Lower leg skin (tissue), 4 donors: ENCODE measurements around the gene ACHE. TPM values are rescaled to one million over a fixed set of nuclear protein-coding genes. Genes with fewer than 3 reads are reported as not detected.
"Not testable (repeated sequence)": the region's sequence is repeated elsewhere in the genome, so short reads cannot be mapped to it uniquely, and the experiment has no call there.

Experiments
- DNase-seq, 2 donors: peaks; one replicate each; pipeline ENCODE4 v3.0.0-alpha.2; 2019; ENCODE audit warnings: low spot score in 2 of 2
- H3K4me3 ChIP-seq: fragments of 200-600 bp; sonication (generic); 2 replicates; pipeline ENCODE4 v1.5.1; 2017; ENCODE audit warnings: mild to moderate bottlenecking, low read depth; ENCODE audit not compliant: poor library complexity, severe bottlenecking
- POLR2A ChIP-seq, 2 donors: fragments of 450-650 bp; IDR thresholded peaks; one replicate each; pipeline ENCODE4 v1.6.1; 2016 to 2017; ENCODE audit warnings: antibody characterized with exemption in 2 of 2, mild to moderate bottlenecking in 1 of 2, moderate library complexity in 1 of 2
- WGBS, 2 donors: methylation state at CpG; one replicate each; pipeline ENCODE4 v1.1.5; 2018; 5-methylcytosine and 5-hydroxymethylcytosine counted together
- intact Hi-C: fragments of 100-400 bp; cut with DNase I; formaldehyde crosslinking; loops from one replicate; pipeline ENCODE4 v1.15.0; 2023; ENCODE audit warnings: low total_unique reads
- total RNA-seq, 4 donors: library from RNA; depleted of rRNA; stranded (reverse); fragments of >200 nt; gene quantifications; one replicate each; pipeline ENCODE4 v1.1.0, GENCODE V29; 2016
- TF ChIP-seq, protein P1 (sequence below), 3 donors: fragments of 450-650 bp; IDR thresholded peaks; one replicate each; pipeline ENCODE4 v1.5.1; 2016; ENCODE audit warnings: antibody characterized with exemption in 3 of 3, mild to moderate bottlenecking in 3 of 3, moderate library complexity in 2 of 3

ACHE gene
- total RNA-seq, 4 donors from 2014 or later, result 0.88 to 2.7 (median 1.1) TPM; not detected in 1

DNA sequence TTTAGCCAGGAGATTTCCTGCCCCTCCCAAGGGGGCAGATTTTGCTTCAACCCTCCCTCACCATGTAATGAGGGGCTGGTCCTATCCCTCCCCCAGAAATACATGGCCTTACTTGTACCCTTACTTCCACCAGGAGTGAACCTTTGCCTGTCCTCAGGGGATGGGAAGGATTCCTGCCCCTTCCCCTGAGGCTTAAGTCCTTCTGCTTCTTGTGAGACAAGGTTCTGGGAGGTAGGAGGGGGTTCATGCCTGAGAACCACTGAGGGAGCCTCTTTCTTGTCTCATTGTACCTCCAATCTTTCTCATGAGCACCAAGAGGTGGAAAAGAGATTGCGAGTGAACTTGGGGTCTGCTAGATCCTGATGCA lies 34.1 kb upstream of the ACHE start:
- H3K4me3 ChIP-seq, result no peak overlapping the region
- 83 to 88% methylated on average over 1 of the region's 1 CpG for WGBS, 2 donors
- TF ChIP-seq POLR2A (IDR thresholded peaks at IDR 0.05), result no peak
- TF ChIP-seq, protein P1, sequence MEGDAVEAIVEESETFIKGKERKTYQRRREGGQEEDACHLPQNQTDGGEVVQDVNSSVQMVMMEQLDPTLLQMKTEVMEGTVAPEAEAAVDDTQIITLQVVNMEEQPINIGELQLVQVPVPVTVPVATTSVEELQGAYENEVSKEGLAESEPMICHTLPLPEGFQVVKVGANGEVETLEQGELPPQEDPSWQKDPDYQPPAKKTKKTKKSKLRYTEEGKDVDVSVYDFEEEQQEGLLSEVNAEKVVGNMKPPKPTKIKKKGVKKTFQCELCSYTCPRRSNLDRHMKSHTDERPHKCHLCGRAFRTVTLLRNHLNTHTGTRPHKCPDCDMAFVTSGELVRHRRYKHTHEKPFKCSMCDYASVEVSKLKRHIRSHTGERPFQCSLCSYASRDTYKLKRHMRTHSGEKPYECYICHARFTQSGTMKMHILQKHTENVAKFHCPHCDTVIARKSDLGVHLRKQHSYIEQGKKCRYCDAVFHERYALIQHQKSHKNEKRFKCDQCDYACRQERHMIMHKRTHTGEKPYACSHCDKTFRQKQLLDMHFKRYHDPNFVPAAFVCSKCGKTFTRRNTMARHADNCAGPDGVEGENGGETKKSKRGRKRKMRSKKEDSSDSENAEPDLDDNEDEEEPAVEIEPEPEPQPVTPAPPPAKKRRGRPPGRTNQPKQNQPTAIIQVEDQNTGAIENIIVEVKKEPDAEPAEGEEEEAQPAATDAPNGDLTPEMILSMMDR (IDR thresholded peaks at IDR 0.05), result no peak
- DNase-seq, result no peak
- intact Hi-C loops, result no loop called here

DNA sequence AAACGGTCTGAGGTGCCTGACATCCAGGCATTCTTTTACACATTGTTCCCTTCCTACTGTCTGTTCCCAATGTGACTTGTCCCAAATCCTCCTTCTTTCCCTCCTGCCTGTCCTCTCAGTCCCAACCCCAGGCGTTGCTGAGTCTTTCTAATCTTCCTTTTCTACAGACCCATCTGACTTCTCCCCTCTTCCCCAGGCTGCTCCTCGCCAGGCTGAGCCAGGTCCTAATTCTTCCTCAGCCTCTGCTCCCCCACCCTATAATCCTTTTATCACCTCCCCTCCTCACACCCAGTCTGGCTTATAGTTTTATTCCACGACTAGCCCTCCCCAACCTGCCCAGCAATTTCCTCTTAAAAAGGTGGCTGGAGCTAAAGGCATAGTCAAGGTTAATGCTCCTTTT lies 27.9 kb upstream of the ACHE start:
- WGBS, 2 donors, result 57 to 62% methylated on average over 4 of the region's 4 CpGs

DNA sequence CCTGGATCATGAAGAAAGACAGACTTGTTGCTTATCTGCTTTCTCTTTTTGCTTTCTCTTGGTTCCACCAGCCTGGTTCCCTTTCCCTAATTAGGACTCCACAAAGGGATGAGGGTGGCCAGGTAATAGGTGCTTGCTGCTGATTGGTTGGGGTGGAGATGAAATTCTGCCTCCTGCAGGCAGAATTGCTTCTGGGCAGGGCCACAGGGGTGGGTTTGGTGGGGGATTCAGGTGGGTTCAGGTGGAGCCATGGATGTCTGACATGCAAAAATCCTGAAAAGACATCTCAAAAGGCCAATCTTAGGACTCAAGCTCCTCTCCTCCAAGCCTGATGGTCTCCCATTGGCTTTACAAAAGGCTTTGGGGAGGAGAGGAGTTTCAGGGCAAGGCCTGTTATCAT lies 25.4 kb upstream of the ACHE start:
- intact Hi-C loops, result no loop called here
- no peak overlapping the region for H3K4me3 ChIP-seq
- no peak for DNase-seq
- no peak for TF ChIP-seq POLR2A (IDR thresholded peaks at IDR 0.05)
- TF ChIP-seq, protein P1 (IDR thresholded peaks at IDR 0.05), result no peak

More for the DNA sequence above, 27.9 kb upstream of the ACHE start:
- DNase-seq, H3K4me3 ChIP-seq, intact Hi-C loops: not testable (repeated sequence)

DNA sequence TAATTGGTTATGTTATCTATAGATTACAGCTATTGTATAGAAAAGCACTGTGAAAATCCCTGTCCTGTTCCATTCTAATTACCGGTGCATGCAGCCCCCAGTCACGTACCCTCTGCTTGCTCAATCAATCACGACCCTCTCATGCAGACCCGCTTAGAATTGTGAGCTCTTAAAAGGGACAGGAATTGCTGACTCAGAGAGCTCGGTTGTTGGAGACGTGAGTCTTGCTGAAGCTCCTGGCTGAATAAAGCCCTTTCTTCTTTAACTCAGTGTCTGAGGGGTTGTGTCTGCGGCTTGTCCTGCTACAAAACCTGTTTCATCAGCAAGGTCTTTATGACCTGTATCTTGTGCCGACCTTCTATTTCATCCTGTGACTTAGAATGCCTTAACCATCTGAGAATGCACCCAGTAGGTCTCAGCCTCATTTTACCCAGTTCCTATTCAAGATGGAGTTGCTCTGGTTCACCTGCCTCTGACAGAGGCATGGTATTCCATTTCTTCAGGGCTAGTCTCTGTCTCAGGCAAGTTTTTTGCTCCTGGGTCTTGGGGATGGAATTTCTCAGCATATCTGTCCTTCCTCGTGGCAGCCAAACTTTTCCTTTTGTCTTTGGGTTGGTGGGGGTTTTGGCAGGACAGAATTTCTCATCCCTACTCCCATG lies 24.2 kb upstream of the ACHE start:
- DNase-seq, intact Hi-C loops, H3K4me3 ChIP-seq: not testable (repeated sequence)
- 74 to 80% methylated on average over 9 of the region's 9 CpGs for WGBS, 2 donors

DNA sequence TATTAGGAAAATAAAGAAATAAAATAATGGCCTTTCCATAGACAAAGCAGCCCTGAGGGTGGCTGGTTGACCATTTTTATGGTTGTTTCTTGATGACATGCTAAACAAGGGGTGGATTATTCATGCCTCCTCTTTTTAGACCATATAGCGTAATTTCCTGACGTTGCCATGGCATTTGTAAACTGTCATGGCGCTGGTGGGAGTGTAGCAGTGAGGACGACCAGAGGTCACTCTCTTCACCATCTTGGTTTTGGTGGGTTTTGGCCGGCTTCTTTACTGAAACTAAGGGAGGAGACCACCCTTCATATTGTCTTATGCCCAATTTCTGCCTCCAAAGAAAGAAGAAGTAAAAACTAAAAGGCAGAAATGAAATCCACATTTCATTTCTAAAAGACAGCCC lies 23.6 kb upstream of the ACHE start:
- DNase-seq, H3K4me3 ChIP-seq, intact Hi-C loops: not testable (repeated sequence)
- WGBS, 2 donors, result 89 to 92% methylated on average over 5 of the region's 5 CpGs

DNA sequence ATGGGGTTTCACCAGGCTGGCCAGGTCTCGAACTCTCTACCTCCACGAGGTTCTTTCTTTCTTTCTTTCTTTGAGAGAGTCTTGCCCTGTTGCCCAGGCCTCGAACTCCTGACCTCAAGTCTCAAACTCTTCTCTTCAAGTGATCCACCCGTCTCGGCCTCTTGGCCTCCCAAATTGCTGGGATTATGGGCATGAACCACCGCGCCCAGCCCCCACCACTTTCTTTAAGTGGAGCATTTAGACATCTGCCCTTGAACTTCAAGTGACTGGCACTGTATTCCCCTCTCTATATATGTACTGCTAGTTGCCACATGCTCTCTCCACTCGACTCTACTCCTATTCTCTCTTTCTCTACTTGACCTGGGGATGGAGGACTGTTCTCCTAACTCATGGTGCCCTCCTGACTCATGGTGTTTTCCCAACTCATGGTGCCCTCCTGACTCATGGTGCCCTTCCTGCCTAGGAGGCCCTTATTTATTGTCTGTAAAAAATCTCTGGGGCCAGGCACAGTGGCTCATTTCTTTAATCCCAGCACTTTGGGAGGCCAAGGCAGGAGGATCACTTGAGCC lies 19.3 kb upstream of the ACHE start:
- TF ChIP-seq POLR2A (IDR thresholded peaks at IDR 0.05), result no peak
- TF ChIP-seq, protein P1 (IDR thresholded peaks at IDR 0.05), result no peak
- no peak overlapping the region for H3K4me3 ChIP-seq
- WGBS, 2 donors, result 84 to 86% methylated on average over 8 of the region's 8 CpGs
- intact Hi-C loops, result no loop called here
- DNase-seq, result no peak

DNA sequence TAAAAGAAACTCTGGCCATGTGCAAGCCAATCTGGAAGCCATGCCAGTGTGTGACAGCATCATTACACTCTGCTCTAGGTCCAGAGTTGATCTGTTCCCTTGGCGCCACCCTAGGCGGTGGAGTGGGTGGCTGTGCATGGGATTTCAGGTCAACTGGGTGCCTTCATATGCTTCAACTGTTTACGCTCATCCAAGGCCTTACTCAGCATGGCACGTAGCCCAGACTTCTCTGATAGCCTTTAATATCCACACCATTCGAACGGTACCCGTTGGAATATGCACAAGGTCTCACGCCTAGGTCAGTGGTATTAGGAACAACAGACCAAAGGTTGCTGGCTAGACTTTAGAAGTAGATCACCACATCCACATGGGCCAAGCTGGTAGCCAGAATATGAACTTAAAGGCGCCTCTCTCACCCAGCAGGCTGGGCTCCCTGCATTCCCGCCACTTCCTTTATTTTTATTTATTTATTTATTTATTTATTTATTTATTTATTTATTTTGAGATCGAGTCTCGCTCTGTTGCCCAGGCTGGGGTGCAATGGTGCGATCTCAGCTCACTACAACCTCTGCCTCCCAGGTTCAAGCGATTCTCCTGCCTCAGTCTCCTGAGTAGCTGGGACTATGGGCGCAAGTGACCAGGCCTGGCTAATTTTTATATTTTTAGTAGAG lies 18.7 kb upstream of the ACHE start:
- DNase-seq, result no peak
- intact Hi-C loops, result no loop called here
- TF ChIP-seq POLR2A (IDR thresholded peaks at IDR 0.05), result no peak
- TF ChIP-seq, protein P1 (IDR thresholded peaks at IDR 0.05), result no peak
- H3K4me3 ChIP-seq, result no peak overlapping the region
- 89% methylated on average over 15 of the region's 15 CpGs for WGBS, 2 donors
